HCT116 (cell line): ENCODE results near the gene RHBDD1.

Experiments
- CTCF ChIP-seq, 3 experiments: fragments of 200-600 bp in 1 of 3; sonication (generic) in 1 of 3; IDR thresholded peaks in 2 of 3; conservative IDR thresholded peaks in 1 of 3; 2 replicates each; pipeline ENCODE4 v1.5.1; 2012 to 2017; ENCODE audit warnings: low read depth in 2 of 3, low read length in 2 of 3, antibody characterized with exemption in 1 of 3, borderline replicate concordance in 1 of 3, control low read depth in 1 of 3, mild to moderate bottlenecking in 1 of 3, mixed read lengths in 1 of 3, mixed run types in 1 of 3, moderate library complexity in 1 of 3; ENCODE audit not compliant: insufficient read depth in 1 of 3
- POLR2A ChIP-seq: IDR thresholded peaks from 2 replicates; pipeline ENCODE4 v1.7.0; 2011; ENCODE audit warnings: borderline replicate concordance; ENCODE audit not compliant: insufficient read depth, insufficient read length; ENCODE audit errors: extremely low read depth

- TF ChIP-seq CTCF (IDR thresholded peaks at IDR 0.05 in 2 of 3, conservative IDR thresholded peaks at IDR 0.05 in 1 of 3; ENCODE audit: borderline replicate concordance in 1 of 3, insufficient read depth in 1 of 3, low read depth in 2 of 3, low read length in 2 of 3) (no peak), POLR2A (no peak)
Observed at GRCh38 chr2:226916669-226917068, 80.8 kb downstream of the RHBDD1 start.
